ENCODE data around the gene ESX1.

GRCh38 chrX:104250470-104250869 is 4.3 kb downstream of the ESX1 start:
- TF ChIP-seq CTCF (IDR thresholded peaks at IDR 0.05) (no peak), POLR2A (IDR thresholded peaks at IDR 0.05) (no peak)
